ENCODE measurements around the gene MYO16.

DNA sequence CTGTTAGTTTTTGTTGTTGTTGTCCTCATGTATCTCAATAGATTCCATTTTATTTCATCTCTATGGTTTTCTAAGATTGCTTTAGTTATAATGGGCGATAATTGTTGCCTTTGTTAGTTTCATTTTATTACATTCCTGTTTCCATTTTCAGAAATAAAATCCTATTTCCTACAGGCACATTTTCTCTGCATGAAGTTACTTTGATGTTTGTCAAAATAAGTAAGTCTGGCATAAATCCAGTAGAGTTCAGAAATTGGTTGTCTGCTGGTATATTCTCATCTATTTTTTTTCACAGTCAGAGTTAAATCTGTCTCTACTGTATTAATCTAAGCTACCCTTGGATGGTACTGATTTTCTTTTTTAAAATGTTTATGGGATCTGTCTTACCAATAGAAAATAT lies 204.1 kb downstream of the MYO16 start:
- TF ChIP-seq POLR2AphosphoS5 (IDR thresholded peaks at IDR 0.05; ENCODE audit: insufficient read depth in 1 of 2, low read depth in 1 of 2) (no peak), POLR2A (IDR thresholded peaks at IDR 0.05) (no peak)
- TF ChIP-seq, protein P1, sequence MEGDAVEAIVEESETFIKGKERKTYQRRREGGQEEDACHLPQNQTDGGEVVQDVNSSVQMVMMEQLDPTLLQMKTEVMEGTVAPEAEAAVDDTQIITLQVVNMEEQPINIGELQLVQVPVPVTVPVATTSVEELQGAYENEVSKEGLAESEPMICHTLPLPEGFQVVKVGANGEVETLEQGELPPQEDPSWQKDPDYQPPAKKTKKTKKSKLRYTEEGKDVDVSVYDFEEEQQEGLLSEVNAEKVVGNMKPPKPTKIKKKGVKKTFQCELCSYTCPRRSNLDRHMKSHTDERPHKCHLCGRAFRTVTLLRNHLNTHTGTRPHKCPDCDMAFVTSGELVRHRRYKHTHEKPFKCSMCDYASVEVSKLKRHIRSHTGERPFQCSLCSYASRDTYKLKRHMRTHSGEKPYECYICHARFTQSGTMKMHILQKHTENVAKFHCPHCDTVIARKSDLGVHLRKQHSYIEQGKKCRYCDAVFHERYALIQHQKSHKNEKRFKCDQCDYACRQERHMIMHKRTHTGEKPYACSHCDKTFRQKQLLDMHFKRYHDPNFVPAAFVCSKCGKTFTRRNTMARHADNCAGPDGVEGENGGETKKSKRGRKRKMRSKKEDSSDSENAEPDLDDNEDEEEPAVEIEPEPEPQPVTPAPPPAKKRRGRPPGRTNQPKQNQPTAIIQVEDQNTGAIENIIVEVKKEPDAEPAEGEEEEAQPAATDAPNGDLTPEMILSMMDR (IDR thresholded peaks at IDR 0.05) = no peak
